ENCODE data around the gene MBLAC1.
A peak's percentile ranks its signal among the peaks of the same experiment; 100 is the strongest.
"Not testable (repeated sequence)": the region's sequence is repeated elsewhere in the genome, so short reads cannot be mapped to it uniquely, and the experiment has no call there.

Gene MBLAC1

GRCh38 chr7:100124301-100125230, 2.2 kb upstream of the MBLAC1 start:
- no peak for DNase-seq

DNA sequence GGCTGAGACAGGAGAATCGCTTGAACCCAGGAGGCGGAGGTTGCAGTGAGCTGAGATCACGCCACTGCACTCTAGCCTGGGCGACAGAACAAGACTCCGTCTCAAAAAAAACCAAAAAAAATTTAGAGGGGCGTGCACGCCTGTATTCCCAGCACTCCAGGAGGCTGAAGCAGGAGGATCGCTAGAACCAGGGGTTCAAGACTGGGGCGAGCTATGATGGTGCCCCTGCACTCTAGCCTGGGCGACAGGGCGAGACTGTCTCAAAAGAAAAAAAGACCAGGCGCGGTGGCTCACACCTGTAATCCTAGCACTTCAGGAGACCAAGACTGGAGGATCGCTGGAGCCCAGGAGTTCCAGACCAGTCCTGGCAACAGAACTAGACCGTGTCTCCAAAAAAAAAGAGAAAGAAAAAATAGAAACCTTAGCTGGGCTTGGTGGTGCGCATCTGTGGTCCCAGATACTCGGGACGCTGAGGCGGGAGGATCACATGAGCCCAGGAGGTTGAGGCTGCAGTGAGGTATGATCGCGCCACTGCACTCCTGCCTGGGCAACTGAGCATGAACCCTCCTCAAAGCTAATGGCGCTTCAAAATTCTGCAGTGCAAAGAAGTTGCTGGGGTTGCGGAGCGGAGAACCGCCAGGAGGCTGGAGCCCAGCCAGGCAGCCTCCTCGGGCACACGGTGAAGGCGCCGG, 382 bp upstream of the MBLAC1 start:
- DNase-seq = no peak

- DNase-seq = no peak
These were observed 1.3 kb downstream of the MBLAC1 start for GRCh38 chr7:100127866-100128636.

- no peak for DNase-seq
These were observed 1.8 kb downstream of the MBLAC1 start for GRCh38 chr7:100128637-100128963.

GRCh38 chr7:100130220-100130607, 3.4 kb downstream of the MBLAC1 start:
- DNase-seq = not testable (repeated sequence)

DNA sequence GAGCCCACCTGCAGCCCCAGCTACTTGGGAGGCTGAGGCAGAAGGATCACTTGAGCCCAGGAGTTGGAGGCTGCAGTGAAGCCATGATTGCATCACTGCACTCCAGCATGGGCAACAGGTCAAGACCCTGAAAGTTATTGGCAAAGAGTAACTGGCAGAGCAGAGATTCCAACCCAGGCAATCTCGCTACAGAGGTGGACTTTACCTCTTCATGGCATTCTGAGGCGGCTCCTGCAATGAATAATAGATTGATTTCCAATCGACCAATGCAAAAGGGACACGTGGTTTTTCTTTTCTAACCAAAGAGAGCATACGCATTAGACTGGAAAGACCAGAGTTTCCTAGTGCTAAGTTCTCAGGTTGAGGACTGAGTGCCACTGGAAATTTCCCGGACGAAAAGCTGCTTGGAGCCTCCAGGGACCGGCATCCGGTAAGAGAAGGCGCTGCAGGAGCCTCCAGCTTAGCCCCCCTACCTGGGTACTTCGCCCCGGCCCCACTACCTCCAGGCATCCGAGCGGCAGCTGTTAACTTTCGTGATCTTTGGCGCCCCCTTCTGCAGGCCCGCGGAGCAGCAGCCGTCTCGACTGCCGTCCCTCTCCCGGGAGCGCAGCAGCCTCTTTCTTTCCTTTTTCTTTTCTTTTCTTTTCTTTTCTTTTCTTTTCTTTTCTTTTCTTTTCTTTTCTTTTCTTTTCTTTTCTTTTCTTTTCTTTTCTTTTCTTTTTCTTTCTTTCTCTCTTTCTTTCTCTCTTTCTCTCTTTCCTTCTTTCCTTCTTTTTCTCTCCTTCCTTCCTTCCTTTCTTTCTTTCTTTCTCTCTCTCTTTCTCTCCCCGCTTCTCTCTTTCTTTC, 4.1 kb downstream of the MBLAC1 start:
- peak; percentile 24 for DNase-seq

DNA sequence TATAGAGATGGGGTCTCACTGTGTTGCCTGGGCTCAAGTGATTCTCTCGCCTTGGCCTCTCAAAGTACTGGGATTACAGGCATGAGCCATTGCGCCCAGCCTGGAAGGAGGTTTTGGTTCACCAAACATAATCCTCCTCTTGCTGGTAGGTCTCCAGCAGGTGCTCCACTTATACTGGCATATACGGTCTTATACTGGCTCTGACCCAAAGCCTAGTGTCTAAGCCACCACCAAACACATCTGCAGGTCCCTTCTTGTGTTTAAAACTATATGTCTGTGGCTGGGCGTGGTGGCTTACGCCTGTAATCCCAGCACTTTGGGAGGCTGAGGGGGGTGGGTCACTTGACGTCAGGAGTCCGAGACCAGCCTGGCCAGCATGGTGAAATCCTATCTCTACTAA, 5.4 kb downstream of the MBLAC1 start:
- DNase-seq = no peak

DNA sequence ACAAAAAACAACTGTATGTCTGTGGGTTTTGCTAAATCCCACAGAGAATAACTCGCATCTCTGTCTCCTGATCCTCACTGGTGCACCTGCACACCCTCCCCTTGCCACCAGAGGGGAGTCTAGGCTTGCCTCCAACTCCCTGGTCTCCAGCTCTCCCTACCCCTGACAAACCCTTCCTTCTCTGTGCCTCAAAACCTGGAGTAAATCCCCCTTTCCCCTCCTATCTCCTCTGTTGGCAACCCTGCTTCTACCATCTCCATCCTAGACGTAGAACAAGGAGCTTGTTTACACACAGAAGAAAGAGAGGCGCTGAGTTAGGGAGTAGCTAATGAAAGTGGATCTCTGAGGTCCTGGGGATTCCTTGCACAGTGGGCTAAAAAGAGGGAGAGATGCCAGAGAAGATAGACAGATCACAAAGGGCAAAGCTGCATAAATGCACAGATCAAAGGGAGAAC, 6.0 kb downstream of the MBLAC1 start:
- DNase-seq = no peak

GRCh38 chr7:100137851-100138760, 11.3 kb downstream of the MBLAC1 start:
- no peak for DNase-seq

DNA sequence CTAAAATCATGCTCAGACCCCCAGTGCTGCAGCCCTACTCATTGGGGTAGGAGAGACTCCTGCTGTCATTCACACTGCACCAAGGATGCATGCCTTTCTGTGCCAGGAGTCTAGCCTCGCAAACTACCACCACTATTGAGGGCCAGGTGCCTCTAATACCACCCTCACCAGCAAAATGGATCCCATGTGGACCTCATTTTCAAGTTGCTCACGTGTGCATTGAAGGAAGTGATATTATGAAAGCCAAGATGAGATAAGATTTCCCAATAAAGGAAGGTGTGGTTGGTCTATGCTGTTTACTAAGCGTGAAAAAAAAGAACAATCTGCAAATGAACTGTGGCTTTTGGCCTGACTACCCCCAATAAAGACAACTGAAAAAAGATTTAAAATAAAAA, 14.8 kb downstream of the MBLAC1 start:
- DNase-seq = no peak

- no peak for DNase-seq
These were observed 15.7 kb downstream of the MBLAC1 start for GRCh38 chr7:100142461-100142860.

- not testable (repeated sequence) for DNase-seq
These were observed 19.6 kb downstream of the MBLAC1 start for GRCh38 chr7:100146350-100146749.

DNA sequence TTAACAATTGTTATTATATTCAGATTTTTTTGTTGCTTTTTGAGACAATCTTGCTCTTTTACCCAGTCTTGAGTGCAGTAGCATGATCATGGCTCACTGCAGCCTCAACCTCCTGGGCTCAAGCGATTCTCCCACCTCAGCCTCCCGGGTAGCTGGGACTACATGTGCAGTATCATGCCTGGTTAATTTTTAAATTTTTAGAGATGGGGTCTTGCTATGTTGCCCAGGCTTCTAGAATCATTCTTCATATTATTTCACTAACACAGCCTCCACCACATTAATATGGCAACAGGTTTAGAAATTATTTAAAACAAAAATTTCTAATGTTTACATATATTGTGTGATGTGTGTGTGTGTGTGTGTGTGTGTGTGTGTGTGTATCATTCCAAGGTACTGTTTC, 20.5 kb downstream of the MBLAC1 start:
- DNase-seq = no peak

- DNase-seq = no peak
These were observed 21.4 kb downstream of the MBLAC1 start for GRCh38 chr7:100148225-100148558.

GRCh38 chr7:100148559-100149328, 22.0 kb downstream of the MBLAC1 start, which contains the start of gene LAMTOR4:
Gene LAMTOR4, plus strand, starts transcription at chr7:100148918. Its CDS starts 55 bp downstream, at chr7:100148973.
- DNase-seq = peak; percentile 95

GRCh38 chr7:100152404-100152803, 25.6 kb downstream of the MBLAC1 start:
- DNase-seq = no peak

DNA sequence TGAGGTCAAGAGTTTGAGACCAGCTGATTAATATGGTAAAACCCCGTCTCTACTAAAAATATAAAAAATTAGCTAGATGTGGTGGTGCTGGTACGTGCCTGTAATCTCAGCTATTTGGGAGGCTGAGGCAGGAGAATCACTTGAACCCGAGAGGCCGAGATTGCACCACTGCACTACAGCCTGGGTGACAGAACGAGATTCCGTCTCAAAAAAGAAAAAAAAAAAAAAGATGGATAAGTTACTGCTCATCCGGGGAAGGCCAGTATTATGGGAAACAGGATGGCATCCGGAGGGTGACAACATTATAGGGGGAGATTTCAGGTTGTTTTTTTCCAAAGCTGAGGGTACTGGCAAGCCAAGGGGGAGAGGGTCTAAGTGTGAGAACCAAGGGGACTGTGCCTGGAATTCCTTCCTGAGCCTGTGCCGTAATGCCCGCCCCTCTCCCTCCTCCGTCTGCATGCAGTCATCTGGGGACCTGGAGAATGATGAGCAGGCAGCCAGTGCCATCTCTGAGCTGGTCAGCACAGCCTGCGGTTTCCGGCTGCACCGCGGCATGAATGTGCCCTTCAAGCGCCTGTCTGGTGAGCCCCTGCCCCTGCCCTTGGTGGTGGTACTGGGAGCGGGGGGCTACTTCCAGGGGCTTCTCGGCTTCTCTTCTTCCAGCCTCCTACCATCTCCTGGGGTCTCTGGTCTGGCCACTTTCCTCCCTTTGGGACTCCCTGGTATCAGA, 26.3 kb downstream of the MBLAC1 start:
- DNase-seq = no peak

- DNase-seq = no peak
These were observed 27.2 kb downstream of the MBLAC1 start for GRCh38 chr7:100153708-100154535.
